K562 (cell line): ENCODE measurements around the gene CD82. TPM values are rescaled to one million over a fixed set of nuclear protein-coding genes. Genes with fewer than 3 reads are reported as not detected.

Source experiments
- ATAC-seq: fragments of 200-7000 bp; cut with Tn5 transposase; 3 replicates; pipeline ENCODE4 v1.9.1; 2020; ENCODE audit warnings: moderate library complexity
- BruUV-seq: library from RNA; stranded (reverse); fragments of 400-500 nt; replicated peaks from 2 replicates; lab custom pipeline; 2021; lab: Mats Ljungman, UMichigan
- CTCF ChIA-PET: fragments of 300-600 bp; formaldehyde crosslinking; extraction: SDS; loops from one replicate; lab custom pipeline; 2021; ENCODE audit warnings: low intra/inter-chr PET ratio; lab: Yijun Ruan, JAX
- POLR2A ChIA-PET: fragments of 300-600, 350-650 bp; sonication (Branson Sonifier 250); formaldehyde crosslinking; extraction: SDS; loops from one replicate; lab custom pipeline; 2021; ENCODE audit warnings: antibody characterized with exemption, inconsistent platforms; lab: Yijun Ruan, JAX
- DNase-seq, 4 experiments: peaks; one replicate each; pipeline versions ENCODE4 v3.0.0 to v3.0.0-alpha.2; 2011 to 2018; ENCODE audit warnings: low spot score in 3 of 4, mixed read lengths in 3 of 4; ENCODE audit errors: extremely low read depth in 1 of 4
- FAIRE-seq: peaks from 2 replicates; lab custom pipeline; 2011; peaks lifted over from hg19 to GRCh38; lab: Jason Lieb, UNC
- H2AFZ ChIP-seq: 2 replicates; pipeline ENCODE4 v1.6.0; 2011; ENCODE audit warnings: low read depth, low read length, control low read depth, inconsistent platforms
- H3K27ac ChIP-seq: fragments of 200-600 bp; 3 replicates; pipeline ENCODE4 v1.8.0; 2011; ENCODE audit warnings: low read depth, mild to moderate bottlenecking, control low read depth, inconsistent platforms, low read length, moderate library complexity, mixed read lengths; ENCODE audit errors: extremely low read depth
- H3K27me3 ChIP-seq, 2 experiments: fragments of 300-600 bp in 1 of 2; 2 replicates in 1 of 2; 3 replicates in 1 of 2; pipeline versions ENCODE4 v1.6.0 to v1.8.0; 2011; ENCODE audit warnings: inconsistent platforms in 2 of 2, low read length in 2 of 2, mild to moderate bottlenecking in 1 of 2, mixed read lengths in 1 of 2, moderate library complexity in 1 of 2; ENCODE audit not compliant: control insufficient read depth in 2 of 2, insufficient read depth in 2 of 2
- H3K36me3 ChIP-seq: fragments of 300-600 bp; 3 replicates; pipeline ENCODE4 v1.8.0; 2011; ENCODE audit warnings: mild to moderate bottlenecking, low read length, inconsistent platforms; ENCODE audit not compliant: control insufficient read depth, insufficient read depth
- H3K4me1 ChIP-seq, 2 experiments: fragments of 200-600 bp in 1 of 2; replicated peaks in 1 of 2; 2 replicates in 1 of 2; 3 replicates in 1 of 2; pipeline versions ENCODE4 v1.5.1 to v1.8.0; 2011; ENCODE audit warnings: inconsistent platforms in 2 of 2, low read length in 2 of 2, mild to moderate bottlenecking in 1 of 2, mixed read lengths in 1 of 2, moderate library complexity in 1 of 2; ENCODE audit not compliant: control insufficient read depth in 2 of 2, insufficient read depth in 2 of 2
- H3K4me2 ChIP-seq: 2 replicates; pipeline ENCODE4 v1.6.1; 2011; ENCODE audit warnings: low read length, control low read depth, inconsistent platforms, mixed read lengths; ENCODE audit not compliant: insufficient read depth
- H3K4me3 ChIP-seq: fragments of 200-600 bp; sonication (generic), shearing (Covaris generic); 2 replicates; pipeline ENCODE4 v1.5.1; 2016; ENCODE audit warnings: control low read depth, inconsistent platforms
- H3K79me2 ChIP-seq: fragments of 200-600 bp; 3 replicates; pipeline ENCODE4 v1.8.0; 2011; ENCODE audit warnings: low read length, inconsistent platforms; ENCODE audit not compliant: control insufficient read depth, insufficient read depth
- H3K9ac ChIP-seq, 2 experiments: 2 replicates each; pipeline versions ENCODE4 v1.6.0 to v1.6.1; 2011; ENCODE audit warnings: low read depth in 2 of 2, low read length in 2 of 2, control low read depth in 1 of 2, inconsistent platforms in 1 of 2, mild to moderate bottlenecking in 1 of 2, mixed read lengths in 1 of 2; ENCODE audit not compliant: insufficient read depth in 1 of 2
- H3K9me1 ChIP-seq: one replicate; pipeline ENCODE4 v1.6.0; 2011; ENCODE audit warnings: inconsistent platforms, mild to moderate bottlenecking, low read length, moderate library complexity; ENCODE audit not compliant: control insufficient read depth, insufficient read depth
- H3K9me3 ChIP-seq: replicated peaks from 2 replicates; pipeline ENCODE4 v1.5.1; 2011; ENCODE audit warnings: low read depth, low read length, inconsistent platforms; ENCODE audit not compliant: control insufficient read depth, insufficient read depth
- H4K20me1 ChIP-seq: replicated peaks from 2 replicates; pipeline ENCODE4 v1.6.1; 2011; ENCODE audit warnings: low read length, inconsistent platforms, mixed read lengths; ENCODE audit not compliant: control insufficient read depth, insufficient read depth
- CBFA2T2 ChIP-seq: fragments of 450-650 bp; conservative IDR thresholded peaks from 2 replicates; pipeline ENCODE4 v1.6.1; 2017; ENCODE audit warnings: mild to moderate bottlenecking
- EGR1 ChIP-seq: fragments of 450-650 bp; conservative IDR thresholded peaks from 2 replicates; pipeline ENCODE4 v1.6.1; 2017; ENCODE audit warnings: mild to moderate bottlenecking
- GATAD2A ChIP-seq: fragments of 450-650 bp; IDR thresholded peaks from 2 replicates; pipeline ENCODE4 v1.6.1; 2017
- ID3 ChIP-seq, 2 experiments: fragments of 250-450 bp in 1 of 2; fragments of 450-650 bp in 1 of 2; sonication (Bioruptor Pico) in 1 of 2; IDR thresholded peaks; 2 replicates each; pipeline versions ENCODE4 v1.6.1 to v1.8.0; 2016 to 2021; ENCODE audit warnings: mild to moderate bottlenecking in 2 of 2, moderate library complexity in 2 of 2, missing compliant biosample characterization in 1 of 2, missing genetic modification characterization in 1 of 2
- POLR2AphosphoS2 ChIP-seq: IDR thresholded peaks from 2 replicates; pipeline ENCODE4 v1.6.1; 2012; ENCODE audit warnings: low read length, improper control_type of control experiment
- RAD51 ChIP-seq: fragments of 450-650 bp; IDR thresholded peaks from 2 replicates; pipeline ENCODE4 v1.7.1; 2016; ENCODE audit warnings: low read depth, mild to moderate bottlenecking, borderline replicate concordance
- RBM25 ChIP-seq: fragments of 200-400 bp; formaldehyde crosslinking; IDR thresholded peaks from 2 replicates; pipeline ENCODE4 v1.6.1; 2018; ENCODE audit warnings: low read length, low read depth, moderate library complexity; ENCODE audit not compliant: severe bottlenecking
- TCF7 ChIP-seq: sonication (generic); IDR thresholded peaks from 2 replicates; pipeline ENCODE4 v1.6.1; 2016; ENCODE audit warnings: antibody characterized with exemption, borderline replicate concordance
- ZNF316 ChIP-seq: fragments of 450-650 bp; IDR thresholded peaks from 2 replicates; pipeline ENCODE4 v1.6.1; 2016
- WGBS: fragments of 100-300 bp; shearing (Covaris generic); methylation state at CpG from one replicate; pipeline ENCODE4 v1.1.6; 2016; ENCODE audit warnings: low coverage, mixed read lengths; ENCODE audit not compliant: insufficient coverage; ENCODE audit errors: missing lambda C conversion rate; 5-methylcytosine and 5-hydroxymethylcytosine counted together
- in situ Hi-C: fragments of 300-500 bp; cut with MboI; formaldehyde crosslinking; loops from 4 replicates; pipeline ENCODE4 v1.15.0; 2018; ENCODE audit warnings: inconsistent platforms, mixed read lengths
- intact Hi-C: fragments of 100-400 bp; cut with micrococcal nuclease; formaldehyde crosslinking; loops from 2 replicates; pipeline ENCODE4 v1.14.2; 2022
- polyA plus RNA-seq, 8 experiments: library from polyadenylated mRNA; depleted of rRNA in 4 of 8; stranded (reverse) in 5 of 8; unstranded in 3 of 8; fragments of >200 nt; fragmentation: Nextera tagmentation in 2 of 8; fragmentation: Illumina TruSeq in 1 of 8; extraction: Ambion mirVana in 2 of 8; extraction: Trizol in 1 of 8; gene quantifications; 2 replicates each; pipeline versions ENCODE4 v1.2.1 to v1.2.3, GENCODE V29; 2011 to 2014; ENCODE audit warnings: inconsistent platforms in 1 of 8, missing spikeins in 1 of 8
- total RNA-seq, 7 experiments: library from RNA; depleted of rRNA in 6 of 7; stranded (reverse); fragments of >200 nt in 6 of 7; fragmentation: Illumina TruSeq in 2 of 7; extraction: Trizol in 2 of 7; gene quantifications; 2 replicates each; pipeline versions ENCODE4 v1.2.1 to v1.2.3, GENCODE V29; 2011 to 2021; ENCODE audit warnings: low replicate concordance in 1 of 7
- TF ChIP-seq, protein P1 (sequence below): fragments of 250-450 bp; sonication (Bioruptor Pico); IDR thresholded peaks from 2 replicates; pipeline ENCODE4 v1.8.0; 2021; ENCODE audit warnings: mild to moderate bottlenecking, moderate library complexity
- TF ChIP-seq, protein P2 (sequence below): sonication (generic); IDR thresholded peaks from 2 replicates; pipeline ENCODE4 v1.6.1; 2016

CD82 gene
- total and polyA plus RNA-seq, 9 of the 15 experiments (the other 6 are each of a cell fraction or from before 2014, with no cell fraction given): 0.27 to 9.4 (median 3.0) TPM

DNA sequence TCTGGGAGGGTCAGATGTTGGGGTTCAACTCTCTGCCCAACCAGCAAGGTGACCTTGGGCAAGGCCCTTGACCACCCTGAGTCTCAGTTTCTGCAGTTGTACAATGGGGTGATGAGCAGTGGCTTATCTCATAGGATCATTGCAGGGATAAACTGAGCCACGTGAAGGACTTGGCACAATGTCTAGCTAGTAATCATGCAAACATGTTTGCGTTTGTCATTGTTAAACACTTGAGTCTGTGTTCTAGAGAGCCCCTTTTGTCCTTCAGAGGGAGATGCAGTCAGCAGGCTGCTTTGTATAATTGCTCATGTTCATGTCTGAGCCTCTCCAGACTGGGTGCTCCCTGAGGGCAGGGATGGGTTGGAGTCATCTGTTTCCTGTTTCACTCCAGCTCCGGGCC is 15.8 kb downstream of the CD82 start:
- no peaks in the 10 kb centered on the region for H3K9me1 ChIP-seq
- intact Hi-C loops (no loop called here), in situ Hi-C loops (no loop called here)
- no peak overlapping the region for H2AFZ ChIP-seq
- no peaks in the 10 kb centered on the region for H3K9me3 ChIP-seq
- 15% methylated on average over 3 of the region's 3 CpGs for WGBS
- FAIRE-seq (no peak), ATAC-seq (no peak), DNase-seq (no peak)
- TF ChIP-seq RBM25 (peak; percentile 32), EGR1 (no peak), ZNF316 (peak; percentile 39)
- ChIA-PET POLR2A (interaction anchor here (0.6 to 1.1 kb wide), 5 partner anchors 9 to 27 kb away, joined by 3 read pairs; no protein-coding TSS in a partner anchor), CTCF (no interaction called here)
- peaks cover 0 to 14% of the 10 kb centered on the region in 2 experiments; a peak in 2 of 5 replicates for H3K27me3 ChIP-seq
- no peak overlapping the region for H3K27ac ChIP-seq
- no TSS peak for BruUV-seq
- no peaks in the 10 kb centered on the region for H3K79me2 ChIP-seq
- no peak overlapping the region for H3K4me2 ChIP-seq
- no peaks in the 10 kb centered on the region for H3K36me3 ChIP-seq
- peaks cover 15% of the 10 kb centered on the region in 2 experiments for H3K4me1 ChIP-seq
- H4K20me1 ChIP-seq: no peaks in the 10 kb centered on the region
- H3K4me3 ChIP-seq: no peak overlapping the region
- no peak overlapping the region for H3K9ac ChIP-seq

DNA sequence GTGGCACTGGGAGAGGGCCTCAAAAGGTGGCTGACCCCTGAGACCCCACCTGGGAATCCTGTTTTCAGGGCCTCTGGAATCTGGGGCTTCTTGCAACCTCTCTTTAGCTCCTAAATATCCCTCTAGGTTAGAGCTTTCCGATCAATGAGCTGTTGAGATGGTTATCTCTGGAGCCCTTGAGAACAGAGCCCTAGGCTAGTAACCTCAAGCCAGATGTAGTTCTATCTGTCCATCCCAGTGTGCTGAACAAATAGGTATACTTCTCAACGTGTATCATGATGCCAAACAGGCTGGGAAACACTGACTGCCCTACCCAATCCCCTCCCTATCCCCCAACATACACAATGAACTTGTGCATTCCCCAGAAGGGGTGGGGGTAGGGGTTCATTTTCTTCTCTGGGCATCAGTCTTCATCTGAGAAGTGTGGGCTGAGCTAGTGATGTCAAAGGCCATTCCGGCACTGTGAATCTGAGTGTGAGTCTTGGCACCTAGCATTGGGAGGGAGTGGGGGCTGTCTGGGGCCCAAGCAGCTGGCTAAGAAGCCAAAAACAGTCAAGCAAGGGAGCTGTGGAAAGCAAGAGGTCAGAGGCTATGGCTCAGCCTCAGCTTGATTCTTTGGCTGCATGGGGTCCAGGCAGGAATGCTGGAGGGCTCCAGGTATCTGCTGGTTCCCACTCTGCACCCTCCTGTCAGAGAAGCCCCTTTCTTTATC is 17.3 kb downstream of the CD82 start:
- no peaks in the 10 kb centered on the region for H3K9me1 ChIP-seq
- no peak overlapping the region for H3K4me3 ChIP-seq
- no peak for TF ChIP-seq POLR2AphosphoS2
- TF ChIP-seq RAD51: no peak
- TF ChIP-seq, protein P1, sequence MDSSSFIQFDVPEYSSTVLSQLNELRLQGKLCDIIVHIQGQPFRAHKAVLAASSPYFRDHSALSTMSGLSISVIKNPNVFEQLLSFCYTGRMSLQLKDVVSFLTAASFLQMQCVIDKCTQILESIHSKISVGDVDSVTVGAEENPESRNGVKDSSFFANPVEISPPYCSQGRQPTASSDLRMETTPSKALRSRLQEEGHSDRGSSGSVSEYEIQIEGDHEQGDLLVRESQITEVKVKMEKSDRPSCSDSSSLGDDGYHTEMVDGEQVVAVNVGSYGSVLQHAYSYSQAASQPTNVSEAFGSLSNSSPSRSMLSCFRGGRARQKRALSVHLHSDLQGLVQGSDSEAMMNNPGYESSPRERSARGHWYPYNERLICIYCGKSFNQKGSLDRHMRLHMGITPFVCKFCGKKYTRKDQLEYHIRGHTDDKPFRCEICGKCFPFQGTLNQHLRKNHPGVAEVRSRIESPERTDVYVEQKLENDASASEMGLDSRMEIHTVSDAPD (CRISPR knock-in tag): no peak
- no peak for TF ChIP-seq CBFA2T2
- TF ChIP-seq TCF7: no peak
- no peak for TF ChIP-seq GATAD2A
- TF ChIP-seq, protein P2, sequence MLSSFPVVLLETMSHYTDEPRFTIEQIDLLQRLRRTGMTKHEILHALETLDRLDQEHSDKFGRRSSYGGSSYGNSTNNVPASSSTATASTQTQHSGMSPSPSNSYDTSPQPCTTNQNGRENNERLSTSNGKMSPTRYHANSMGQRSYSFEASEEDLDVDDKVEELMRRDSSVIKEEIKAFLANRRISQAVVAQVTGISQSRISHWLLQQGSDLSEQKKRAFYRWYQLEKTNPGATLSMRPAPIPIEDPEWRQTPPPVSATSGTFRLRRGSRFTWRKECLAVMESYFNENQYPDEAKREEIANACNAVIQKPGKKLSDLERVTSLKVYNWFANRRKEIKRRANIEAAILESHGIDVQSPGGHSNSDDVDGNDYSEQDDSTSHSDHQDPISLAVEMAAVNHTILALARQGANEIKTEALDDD: no peak
- TF ChIP-seq ID3 (CRISPR knock-in tag; IDR thresholded peaks at IDR 0.05): no peak
- no peak for TF ChIP-seq ID3 (tag; IDR thresholded peaks at IDR 0.05)
- no peak for ATAC-seq
- no peaks in the 10 kb centered on the region for H3K79me2 ChIP-seq
- H3K27ac ChIP-seq: no peak overlapping the region
- ChIA-PET CTCF (no interaction called here), POLR2A (interaction anchor here (0.9 to 3.0 kb wide), 6 partner anchors 10 to 28 kb away, joined by 3 to 10 read pairs (median 4); partner anchors contain the start of gene CD82)
- intact Hi-C loops (no loop called here), in situ Hi-C loops (no loop called here)
- no peak overlapping the region for H2AFZ ChIP-seq
- H3K36me3 ChIP-seq: no peaks in the 10 kb centered on the region
- H3K4me2 ChIP-seq: no peak overlapping the region
- FAIRE-seq: no peak
- H3K9ac ChIP-seq: no peak overlapping the region
- no TSS peak for BruUV-seq
- WGBS: 8% methylated on average over 3 of the region's 3 CpGs
- H3K9me3 ChIP-seq: no peaks in the 10 kb centered on the region
- H3K4me1 ChIP-seq: peaks cover 5 to 6% of the 10 kb centered on the region in 2 experiments
- H4K20me1 ChIP-seq: no peaks in the 10 kb centered on the region
- peaks cover 0 to 14% of the 10 kb centered on the region in 2 experiments; a peak in 2 of 5 replicates for H3K27me3 ChIP-seq
- DNase-seq: no peak
